ENCODE measurements around the gene SAMD5.
"Not testable (repeated sequence)": the region's sequence is repeated elsewhere in the genome, so short reads cannot be mapped to it uniquely, and the experiment has no call there.

SAMD5 gene

GRCh38 chr6:147528511-147529145 lies 20.1 kb downstream of the SAMD5 start:
- DNase-seq (ENCODE audit: low read depth in 2 of 3, low spot score in 2 of 3): no peak

- DNase-seq (ENCODE audit: low read depth in 2 of 3, low spot score in 2 of 3): no peak
Observed at GRCh38 chr6:147530132-147531060, 21.9 kb downstream of the SAMD5 start.

- no peak for DNase-seq (ENCODE audit: low read depth in 2 of 3, low spot score in 2 of 3)
Observed at GRCh38 chr6:147531321-147531720, 22.8 kb downstream of the SAMD5 start.

DNA sequence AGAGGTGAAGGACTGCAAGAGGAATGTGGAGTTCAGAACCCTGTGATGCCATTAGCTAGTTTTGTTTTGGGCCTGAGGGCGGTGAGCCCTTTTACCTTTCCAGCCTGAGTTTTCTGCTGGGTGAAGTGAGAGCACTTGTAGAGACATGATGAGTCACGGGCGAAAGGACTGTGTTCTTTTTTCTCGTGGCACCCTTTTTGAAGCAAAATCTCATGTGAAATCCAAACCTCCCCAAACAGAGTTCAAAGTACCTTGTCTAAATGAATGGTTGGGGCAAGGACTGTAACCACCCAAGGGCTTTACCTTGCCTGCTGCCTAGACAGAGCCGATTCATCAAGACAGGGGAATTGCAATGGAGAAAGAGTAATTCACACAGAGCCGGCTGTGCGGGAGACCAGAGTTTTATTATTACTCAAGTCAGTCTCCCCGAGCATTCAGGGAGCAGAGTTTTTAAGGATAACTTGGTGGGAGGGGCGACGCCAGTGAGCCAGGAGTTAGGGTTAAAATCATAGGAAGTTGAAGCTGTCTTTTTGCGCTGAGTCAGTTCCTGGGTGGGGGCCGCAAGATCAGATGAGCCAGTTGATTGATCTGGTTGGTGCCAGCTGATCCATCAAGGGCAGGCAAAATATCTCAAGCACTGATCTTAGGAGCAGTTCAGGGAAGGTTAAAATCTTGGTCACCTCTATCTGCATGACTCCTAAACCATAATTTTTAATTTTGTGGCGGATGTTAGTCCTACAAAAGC lies 25.8 kb downstream of the SAMD5 start:
- DNase-seq (ENCODE audit: low read depth in 2 of 3, low spot score in 2 of 3): no peak

DNA sequence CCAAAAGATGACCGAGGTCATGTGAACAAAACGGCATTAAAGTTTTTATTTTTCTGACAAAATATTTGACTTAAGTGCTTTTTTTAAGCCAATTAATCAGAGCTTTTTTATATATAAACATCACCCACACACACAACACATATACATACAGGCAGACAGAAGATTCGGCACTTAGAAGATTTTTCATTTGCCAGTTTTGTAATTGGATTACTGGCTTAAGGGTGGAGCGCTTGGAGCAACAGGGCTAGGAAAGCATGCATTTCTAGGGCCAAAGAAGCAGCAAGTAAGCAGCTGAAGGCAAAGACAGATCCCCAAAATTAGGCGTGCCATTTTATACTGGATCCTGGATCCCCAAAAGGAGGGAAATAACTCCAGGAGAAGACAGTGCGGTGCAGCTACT lies 30.3 kb downstream of the SAMD5 start:
- no peak for DNase-seq (ENCODE audit: low read depth in 2 of 3, low spot score in 2 of 3)

DNA sequence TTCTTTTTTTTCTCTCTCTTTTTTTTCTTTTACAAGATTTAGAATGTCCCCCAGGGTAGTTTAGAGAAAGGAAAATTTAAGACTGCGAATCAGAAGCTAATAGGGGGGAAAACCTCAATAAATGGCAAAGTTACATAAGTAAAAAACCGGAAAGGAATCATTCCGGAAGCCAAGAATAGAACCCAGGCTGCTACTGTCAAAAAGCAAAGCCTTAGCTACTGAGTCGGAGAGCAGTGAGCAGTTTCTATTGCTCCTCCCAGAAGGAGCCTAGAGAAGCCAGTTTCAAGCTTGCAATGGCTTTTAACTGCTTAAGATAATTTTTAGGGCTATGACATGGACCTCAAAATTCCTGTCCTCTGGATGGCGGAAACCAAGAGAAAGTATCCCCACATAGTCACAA lies 31.6 kb downstream of the SAMD5 start:
- no peak for DNase-seq (ENCODE audit: low read depth in 2 of 3, low spot score in 2 of 3)

- DNase-seq (ENCODE audit: low read depth in 2 of 3, low spot score in 2 of 3): not testable (repeated sequence)
Observed at GRCh38 chr6:147542436-147542835, 33.9 kb downstream of the SAMD5 start.

GRCh38 chr6:147544420-147544819 lies 35.9 kb downstream of the SAMD5 start:
- DNase-seq (ENCODE audit: low read depth in 2 of 3, low spot score in 2 of 3): no peak

DNA sequence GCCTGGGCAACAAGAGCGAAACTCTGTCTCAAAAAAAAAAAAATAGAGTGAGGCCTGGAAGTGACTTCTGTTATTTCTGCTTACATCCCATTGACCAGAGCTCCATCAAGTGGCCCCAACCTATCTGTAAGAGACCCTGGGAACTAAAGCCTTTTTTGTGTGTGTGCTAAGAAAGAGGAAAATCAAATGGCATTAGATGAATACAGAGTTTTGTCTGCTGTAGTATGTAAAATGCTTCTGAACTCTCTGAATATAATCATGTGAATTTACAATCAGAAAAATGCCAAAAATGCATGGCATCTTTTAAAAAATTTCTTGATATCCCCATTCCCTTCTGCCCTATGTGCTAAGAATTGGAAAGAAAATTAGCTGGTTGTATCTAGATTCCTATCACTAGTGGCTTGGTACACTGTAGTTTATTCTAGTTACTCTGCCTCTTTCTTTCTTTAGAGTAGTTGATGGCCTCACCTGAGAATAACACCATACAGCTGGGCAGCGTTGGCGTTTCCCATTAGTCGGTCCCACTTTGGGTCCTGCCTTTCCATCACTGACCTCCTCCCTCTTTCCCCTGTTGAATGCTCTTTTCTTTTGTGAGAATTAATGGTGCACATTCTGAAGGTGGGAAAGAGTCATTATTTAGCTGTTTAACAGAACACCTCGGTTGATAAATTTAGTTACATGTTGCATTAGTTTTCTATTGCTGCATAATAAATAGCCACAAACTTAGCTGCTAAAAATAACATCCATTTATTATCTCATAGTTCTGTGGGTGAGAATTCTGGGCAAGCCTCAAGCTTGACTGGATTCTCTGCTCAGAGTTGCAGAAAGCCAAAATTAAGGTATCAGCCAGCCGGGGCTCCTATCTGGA lies 38.2 kb downstream of the SAMD5 start:
- no peak for DNase-seq (ENCODE audit: low read depth in 2 of 3, low spot score in 2 of 3)

DNA sequence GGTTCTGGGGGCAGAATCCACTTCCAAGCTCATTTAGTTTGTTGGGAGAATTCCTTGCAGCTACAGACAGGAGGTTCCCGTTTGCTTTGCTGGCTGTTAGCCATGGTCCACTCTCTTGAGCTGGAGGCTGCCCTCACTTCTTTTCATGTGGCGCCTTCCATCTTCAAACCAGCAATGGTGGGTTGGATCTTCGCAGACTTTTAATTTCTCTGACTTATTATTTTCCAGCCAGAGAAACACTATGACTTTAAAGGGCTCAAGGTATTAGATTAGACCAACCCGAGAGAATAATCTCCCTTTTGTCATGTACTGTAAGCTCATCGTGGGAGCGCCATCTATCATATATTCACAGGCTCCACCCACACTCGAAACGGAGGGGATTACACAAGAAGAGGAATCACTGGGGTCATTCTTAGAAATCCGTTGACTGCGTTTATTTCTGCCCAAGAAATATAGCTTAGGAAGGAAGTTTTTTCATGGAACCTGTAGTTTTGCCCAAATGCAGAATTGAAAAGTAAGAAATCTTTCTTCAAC lies 38.9 kb downstream of the SAMD5 start:
- DNase-seq (ENCODE audit: low read depth in 2 of 3, low spot score in 2 of 3): no peak

GRCh38 chr6:147548921-147549475 lies 40.5 kb downstream of the SAMD5 start:
- no peak for DNase-seq (ENCODE audit: low read depth in 2 of 3, low spot score in 2 of 3)

GRCh38 chr6:147549531-147549930 lies 41.0 kb downstream of the SAMD5 start:
- DNase-seq (ENCODE audit: low read depth in 2 of 3, low spot score in 2 of 3): no peak

DNA sequence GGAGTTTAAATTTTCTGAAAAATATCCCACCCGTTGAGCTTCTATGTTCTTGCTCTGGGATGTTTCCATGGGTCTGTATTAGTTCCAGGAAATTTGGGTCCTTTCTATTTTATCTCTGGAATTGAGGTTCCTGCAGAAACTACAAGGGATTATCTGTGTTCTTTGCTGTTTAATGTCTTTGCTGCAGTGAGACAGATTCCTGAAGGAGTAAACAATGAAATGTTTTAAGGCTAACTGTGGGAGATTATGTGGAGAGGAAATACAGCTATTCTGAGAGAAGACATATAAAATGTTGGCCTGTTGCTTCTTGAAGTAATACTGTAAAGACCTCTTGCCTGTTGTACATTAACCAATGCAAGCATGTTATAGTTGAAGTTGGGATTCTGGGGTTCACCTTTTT lies 43.5 kb downstream of the SAMD5 start:
- no peak for DNase-seq (ENCODE audit: low read depth in 2 of 3, low spot score in 2 of 3)

DNA sequence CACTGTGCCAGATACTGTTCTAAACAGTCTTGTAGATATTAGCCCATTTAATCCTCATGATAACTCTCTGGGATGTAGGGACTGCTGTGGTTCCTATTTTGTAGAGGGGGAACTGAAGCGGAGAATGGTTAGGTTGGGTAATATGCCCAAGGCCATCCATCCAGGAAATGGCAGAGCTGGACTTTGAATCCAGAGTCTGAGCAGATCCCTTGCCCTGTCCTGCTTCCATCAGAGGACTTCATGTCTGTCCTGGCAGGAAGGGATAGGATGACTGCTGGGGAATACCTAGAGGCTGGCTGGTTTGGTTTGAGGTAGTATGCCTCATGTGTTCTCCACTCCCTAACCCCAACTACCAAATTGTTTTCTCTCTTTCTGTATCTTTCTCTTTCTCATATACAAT lies 44.6 kb downstream of the SAMD5 start:
- DNase-seq (ENCODE audit: low read depth in 2 of 3, low spot score in 2 of 3): no peak

DNA sequence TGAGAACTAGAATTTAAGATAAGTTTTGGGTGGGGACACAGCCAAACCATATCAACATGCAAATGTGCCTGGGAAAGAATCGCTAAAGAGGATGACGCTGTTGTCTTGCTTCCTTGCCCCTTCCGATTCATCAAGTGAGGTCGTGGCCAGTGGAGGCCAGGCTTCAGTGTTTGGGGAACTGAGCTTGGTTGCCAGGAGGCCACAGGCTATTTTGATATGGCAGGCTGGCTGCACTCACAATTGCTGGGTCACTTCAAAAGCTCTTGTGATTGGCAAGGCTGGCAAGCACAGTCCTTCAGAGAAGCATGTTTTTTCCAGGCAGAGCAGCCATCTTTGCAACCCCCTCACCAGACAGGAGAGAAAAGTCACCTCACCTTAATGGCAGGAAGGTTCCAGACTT lies 45.8 kb downstream of the SAMD5 start:
- no peak for DNase-seq (ENCODE audit: low read depth in 2 of 3, low spot score in 2 of 3)

GRCh38 chr6:147559006-147559405 lies 50.5 kb downstream of the SAMD5 start:
- DNase-seq (ENCODE audit: low read depth in 2 of 3, low spot score in 2 of 3): no peak

GRCh38 chr6:147560670-147561069 lies 52.2 kb downstream of the SAMD5 start:
- DNase-seq (ENCODE audit: low read depth in 2 of 3, low spot score in 2 of 3): no peak

DNA sequence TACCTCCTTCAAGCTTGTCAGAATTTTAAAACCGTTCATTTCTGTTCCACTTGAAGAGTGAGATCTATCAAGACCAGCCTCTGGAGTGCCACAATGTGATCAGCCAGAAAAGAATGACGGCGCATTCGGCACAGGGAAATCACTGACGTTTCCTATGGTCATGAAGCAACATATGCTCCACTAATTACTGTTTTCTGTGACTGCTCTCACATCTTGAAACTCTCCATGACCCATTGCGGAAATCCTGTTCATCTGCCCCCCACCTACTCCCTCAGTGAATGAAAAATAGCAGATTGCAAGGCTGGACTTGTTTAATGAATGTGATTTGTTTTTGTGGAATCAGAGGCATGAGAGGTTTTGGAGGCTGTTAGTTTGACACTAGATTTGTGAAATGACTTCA lies 53.2 kb downstream of the SAMD5 start:
- DNase-seq (ENCODE audit: low read depth in 2 of 3, low spot score in 2 of 3): no peak

GRCh38 chr6:147563472-147563871 lies 55.0 kb downstream of the SAMD5 start:
- DNase-seq (ENCODE audit: low read depth in 2 of 3, low spot score in 2 of 3): no peak

GRCh38 chr6:147564556-147564955 lies 56.1 kb downstream of the SAMD5 start:
- no peak for DNase-seq (ENCODE audit: low read depth in 2 of 3, low spot score in 2 of 3)
